Measurements from ENCODE around the gene GPR153.

Gene GPR153

GRCh38 chr1:6286266-6286665, 25.4 kb upstream of the GPR153 start:
- DNase-seq: no peak

- DNase-seq: no peak
Measured at GRCh38 chr1:6285336-6285735, 24.4 kb upstream of the GPR153 start.

GRCh38 chr1:6282577-6283270, 21.8 kb upstream of the GPR153 start:
- no peak for DNase-seq

GRCh38 chr1:6281511-6282402, 20.9 kb upstream of the GPR153 start:
- DNase-seq: no peak

- DNase-seq: no peak
Measured at GRCh38 chr1:6280761-6281451, 20.0 kb upstream of the GPR153 start.

GRCh38 chr1:6279613-6280383, 18.9 kb upstream of the GPR153 start:
- no peak for DNase-seq

GRCh38 chr1:6279066-6279465, 18.2 kb upstream of the GPR153 start:
- DNase-seq: no peak

- DNase-seq: no peak
Measured at GRCh38 chr1:6278263-6278662, 17.4 kb upstream of the GPR153 start.

- no peak for DNase-seq
Measured at GRCh38 chr1:6276811-6277555, 16.1 kb upstream of the GPR153 start.

GRCh38 chr1:6275826-6276782, 15.2 kb upstream of the GPR153 start:
- no peak for DNase-seq

- DNase-seq: no peak
Measured at GRCh38 chr1:6274622-6275139, 13.8 kb upstream of the GPR153 start.

- no peak for DNase-seq
Measured at GRCh38 chr1:6274102-6274501, 13.2 kb upstream of the GPR153 start.

- no peak for DNase-seq
Measured at GRCh38 chr1:6273380-6273891, 12.5 kb upstream of the GPR153 start.

- DNase-seq: no peak
Measured at GRCh38 chr1:6272868-6273267, 12.0 kb upstream of the GPR153 start.

- no peak for DNase-seq
Measured at GRCh38 chr1:6272452-6272851, 11.6 kb upstream of the GPR153 start.

GRCh38 chr1:6271554-6271953, 10.7 kb upstream of the GPR153 start:
- no peak for DNase-seq

GRCh38 chr1:6271006-6271405, 10.1 kb upstream of the GPR153 start:
- no peak for DNase-seq

GRCh38 chr1:6270401-6270800, 9.5 kb upstream of the GPR153 start:
- DNase-seq: peak; percentile 34

- DNase-seq: peak; percentile 67
Measured at GRCh38 chr1:6269720-6270400, 9.0 kb upstream of the GPR153 start.

GRCh38 chr1:6269296-6269695, 8.4 kb upstream of the GPR153 start:
- no peak for DNase-seq

Measured in NCI-H345 (cell line).